CD8-positive, alpha-beta memory T cell (primary cell): ENCODE measurements around the gene APIP. TPM values are rescaled to one million over a fixed set of nuclear protein-coding genes. Genes with fewer than 3 reads are reported as not detected.

Experiments used
- CTCF ChIA-PET: fragments of 350-600 bp; sonication (Branson Sonifier 250); formaldehyde crosslinking; loops from one replicate; lab custom pipeline; 2021; ENCODE audit warnings: antibody characterized with exemption; lab: Charles Lee
- POLR2A ChIA-PET: fragments of 350-600 bp; sonication (Branson Sonifier 250); formaldehyde crosslinking; loops from one replicate; lab custom pipeline; 2021; ENCODE audit warnings: antibody characterized with exemption; lab: Charles Lee
- DNase-seq, 5 donors: peaks; one replicate each; pipeline versions ENCODE4 v3.0.0 to v3.0.0-alpha.2; 2020 to 2022; ENCODE audit warnings: mixed read lengths in 1 of 5
- H3K27ac ChIP-seq: one replicate; pipeline ENCODE4 v1.7.0; 2013; ENCODE audit warnings: low read depth, mild to moderate bottlenecking, low read length, moderate library complexity
- H3K27me3 ChIP-seq: 2 replicates; pipeline ENCODE4 v1.7.0; 2013; ENCODE audit warnings: low read length, mild to moderate bottlenecking; ENCODE audit not compliant: insufficient read depth, poor library complexity, severe bottlenecking
- H3K36me3 ChIP-seq: 2 replicates; pipeline ENCODE4 v1.7.0; 2013; ENCODE audit warnings: mild to moderate bottlenecking, low read length, moderate library complexity; ENCODE audit not compliant: insufficient read depth
- H3K4me1 ChIP-seq: 2 replicates; pipeline ENCODE4 v1.7.0; 2013; ENCODE audit warnings: mild to moderate bottlenecking, low read length, moderate library complexity; ENCODE audit not compliant: insufficient read depth
- H3K4me3 ChIP-seq: 2 replicates; pipeline ENCODE4 v1.7.0; 2013; ENCODE audit warnings: mild to moderate bottlenecking, low read length
- H3K9me3 ChIP-seq: 2 replicates; pipeline ENCODE4 v1.7.0; 2013; ENCODE audit warnings: mild to moderate bottlenecking, low read length
- H3K27ac Mint-ChIP-seq, 8 donors: one replicate each; pipeline ENCODE4 v1.8.0; 2020 to 2021; ENCODE audit warnings: mixed read lengths in 8 of 8, mild to moderate bottlenecking in 6 of 8, inconsistent platforms in 3 of 8, moderate library complexity in 3 of 8
- H3K27me3 Mint-ChIP-seq, 2 donors: one replicate each; pipeline ENCODE4 v1.8.0; 2020 to 2021; ENCODE audit warnings: mixed read lengths in 2 of 2, mild to moderate bottlenecking in 1 of 2, moderate library complexity in 1 of 2
- H3K36me3 Mint-ChIP-seq, 3 donors: one replicate each; pipeline ENCODE4 v1.8.0; 2020 to 2021; ENCODE audit warnings: mixed read lengths in 3 of 3, inconsistent platforms in 1 of 3, mild to moderate bottlenecking in 1 of 3
- H3K4me1 Mint-ChIP-seq, 3 donors: one replicate each; pipeline ENCODE4 v1.8.0; 2020 to 2021; ENCODE audit warnings: mixed read lengths in 3 of 3, inconsistent platforms in 1 of 3, mild to moderate bottlenecking in 1 of 3
- H3K4me3 Mint-ChIP-seq, 7 donors: one replicate each; pipeline ENCODE4 v1.8.0; 2020 to 2021; ENCODE audit warnings: mixed read lengths in 7 of 7, mild to moderate bottlenecking in 6 of 7, moderate library complexity in 4 of 7, inconsistent platforms in 2 of 7
- H3K9me3 Mint-ChIP-seq, 5 donors: one replicate each; pipeline ENCODE4 v1.8.0; 2020 to 2022; ENCODE audit warnings: mixed read lengths in 5 of 5, mild to moderate bottlenecking in 3 of 5, moderate library complexity in 2 of 5, inconsistent platforms in 1 of 5
- polyA plus RNA-seq: library from polyadenylated mRNA; unstranded; fragments of 300-500 nt; fragmentation: Illumina TruSeq; gene quantifications from one replicate; pipeline ENCODE4 v1.2.3, GENCODE V29; 2021
- total RNA-seq, 2 experiments: library from RNA; stranded (reverse); gene quantifications; one replicate each; pipeline ENCODE4 v1.2.3, GENCODE V29; 2021

Gene APIP
- total and polyA plus RNA-seq, 3 experiments from 2014 or later = 20.4 to 38.8 (median 36.4) TPM

DNA sequence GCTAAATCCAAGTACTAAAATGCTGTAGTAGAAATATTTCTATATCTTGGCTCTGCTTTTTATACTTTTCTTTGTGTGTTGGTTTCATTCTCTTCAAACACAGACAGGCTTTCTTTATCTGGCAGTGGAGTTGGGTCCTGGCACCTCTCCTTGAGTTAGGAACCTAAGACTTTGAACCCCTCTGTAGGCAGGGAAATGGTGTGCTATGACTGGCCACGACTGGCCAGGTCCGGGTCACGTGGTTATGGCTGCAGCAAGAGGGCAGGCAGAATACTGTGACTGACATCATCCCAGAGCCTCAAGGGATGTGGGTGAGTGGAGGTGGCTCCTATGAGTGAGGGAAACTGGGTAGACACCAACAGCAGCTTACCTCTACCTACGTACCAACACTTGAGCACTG is 42.0 kb downstream of the APIP start:
- Histone ChIP-seq H3K9me3 (no peaks in the 10 kb centered on the region), H3K4me3 (no peak overlapping the region), H3K27ac (no peak overlapping the region), H3K4me1 (no peaks in the 10 kb centered on the region), H3K27me3 (no peaks in the 10 kb centered on the region), H3K36me3 (no peaks in the 10 kb centered on the region)
- H3K9me3 Mint-ChIP-seq = no peaks in the 10 kb centered on the region
- peaks cover 0 to 2% of the 10 kb centered on the region in 2 donors for H3K27me3 Mint-ChIP-seq
- no peak overlapping the region for H3K27ac Mint-ChIP-seq
- H3K4me3 Mint-ChIP-seq = no peak overlapping the region
- CTCF ChIA-PET = no interaction called here
- DNase-seq = no peak
- H3K4me1 Mint-ChIP-seq = no peaks in the 10 kb centered on the region
- H3K36me3 Mint-ChIP-seq = peaks cover 4 to 8% (median 5%) of the 10 kb centered on the region in 3 donors
- POLR2A ChIA-PET = no interaction called here

DNA sequence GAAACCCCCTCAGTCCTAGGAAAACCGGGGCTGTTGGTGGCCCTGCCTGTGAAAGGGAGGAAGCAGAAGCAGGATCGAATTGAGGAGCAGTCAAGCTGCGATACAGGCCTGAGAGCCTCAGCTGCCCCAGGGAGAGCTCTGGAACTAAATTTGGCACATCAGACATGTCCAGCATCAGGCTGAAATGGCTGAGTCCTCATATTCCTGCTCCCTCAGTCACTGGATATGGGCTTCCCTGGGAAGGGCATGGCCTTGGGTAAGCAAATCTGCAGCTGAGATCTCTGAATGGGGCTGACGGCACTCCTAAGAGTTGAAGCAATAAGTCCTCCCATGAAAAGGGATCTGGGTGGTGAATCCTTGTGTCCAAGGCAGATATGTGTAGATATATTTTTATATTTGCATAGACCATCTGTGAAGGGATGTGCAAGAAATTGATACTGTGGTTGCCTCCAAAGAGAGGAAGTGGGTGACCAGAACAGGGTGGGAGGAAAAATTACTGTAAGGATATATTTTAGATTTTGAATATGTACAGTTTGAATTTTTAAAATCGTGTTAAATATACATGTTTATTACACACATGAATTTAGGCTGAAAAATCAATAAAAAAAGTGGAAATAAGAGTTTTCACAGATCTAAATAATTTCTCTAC is 45.5 kb downstream of the APIP start:
- DNase-seq = no peak
- H3K27me3 ChIP-seq = no peaks in the 10 kb centered on the region
- H3K4me3 Mint-ChIP-seq = no peak overlapping the region
- H3K9me3 Mint-ChIP-seq = no peaks in the 10 kb centered on the region
- POLR2A ChIA-PET = no interaction called here
- H3K9me3 ChIP-seq = no peaks in the 10 kb centered on the region
- peaks cover 0 to 2% of the 10 kb centered on the region in 2 donors for H3K27me3 Mint-ChIP-seq
- H3K36me3 Mint-ChIP-seq = peaks cover 0 to 11% (median under 1%) of the 10 kb centered on the region in 3 donors
- no peaks in the 10 kb centered on the region for H3K36me3 ChIP-seq
- no peak overlapping the region for H3K27ac ChIP-seq
- no peak overlapping the region for H3K4me3 ChIP-seq
- H3K27ac Mint-ChIP-seq = no peak overlapping the region
- no peaks in the 10 kb centered on the region for H3K4me1 Mint-ChIP-seq
- no peaks in the 10 kb centered on the region for H3K4me1 ChIP-seq
- CTCF ChIA-PET = no interaction called here

DNA sequence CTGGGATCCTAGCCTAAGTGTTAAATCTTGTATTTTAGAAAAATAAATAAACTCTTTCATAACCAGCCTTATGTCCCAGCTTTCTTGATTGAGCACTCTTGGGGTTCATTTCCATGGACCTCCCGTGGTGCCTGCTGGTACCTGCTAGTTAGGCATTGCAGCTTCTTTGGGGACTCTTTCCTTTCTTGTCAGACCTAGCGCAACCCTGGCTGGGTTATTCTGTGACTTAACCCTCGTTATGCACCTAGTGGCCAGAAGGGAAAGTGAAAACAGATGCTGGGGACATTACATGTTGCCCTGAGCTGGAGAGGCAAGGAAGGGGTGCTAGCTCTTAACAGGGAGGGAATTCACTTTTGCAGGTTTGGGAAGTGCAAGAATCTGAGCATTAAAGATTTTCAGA is 46.8 kb downstream of the APIP start:
- Mint-ChIP-seq H3K27me3 (peaks cover 0 to 2% of the 10 kb centered on the region in 2 donors), H3K27ac (no peak overlapping the region), H3K36me3 (peaks cover 0 to 4% (median 0%) of the 10 kb centered on the region in 3 donors), H3K4me3 (no peak overlapping the region), H3K9me3 (no peaks in the 10 kb centered on the region), H3K4me1 (no peaks in the 10 kb centered on the region)
- Histone ChIP-seq H3K4me3 (no peak overlapping the region), H3K27me3 (no peaks in the 10 kb centered on the region), H3K36me3 (no peaks in the 10 kb centered on the region), H3K9me3 (no peaks in the 10 kb centered on the region), H3K27ac (no peak overlapping the region), H3K4me1 (no peaks in the 10 kb centered on the region)
- DNase-seq = no peak
- CTCF ChIA-PET = no interaction called here
- POLR2A ChIA-PET = no interaction called here

DNA sequence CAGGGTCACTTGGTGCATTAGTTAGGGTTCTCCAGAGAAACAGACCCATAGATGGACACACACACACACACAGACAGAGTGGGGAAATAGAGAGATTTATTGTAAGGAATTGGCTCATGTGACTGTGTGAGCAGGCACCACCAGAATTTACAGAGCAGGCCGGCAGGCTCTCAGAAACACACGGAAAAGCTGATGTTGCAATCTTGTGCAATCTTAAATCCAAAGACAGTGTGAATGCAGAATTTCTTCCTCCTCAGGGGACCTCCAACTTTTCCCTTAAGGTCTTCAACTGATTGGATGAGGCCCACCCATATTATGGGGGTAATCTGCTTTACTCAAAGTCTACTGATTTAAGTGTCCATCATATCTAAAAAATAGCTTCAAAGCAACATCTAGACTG is 49.8 kb downstream of the APIP start:
- no peaks in the 10 kb centered on the region for H3K9me3 Mint-ChIP-seq
- H3K4me1 ChIP-seq = no peaks in the 10 kb centered on the region
- H3K9me3 ChIP-seq = no peaks in the 10 kb centered on the region
- H3K4me3 ChIP-seq = no peak overlapping the region
- H3K36me3 ChIP-seq = no peaks in the 10 kb centered on the region
- no peak overlapping the region for H3K27ac ChIP-seq
- ChIA-PET CTCF (no interaction called here), POLR2A (no interaction called here)
- peaks cover 0 to 4% (median 0%) of the 10 kb centered on the region in 3 donors for H3K36me3 Mint-ChIP-seq
- DNase-seq = no peak
- H3K27ac Mint-ChIP-seq = no peak overlapping the region
- no peaks in the 10 kb centered on the region for H3K27me3 ChIP-seq
- no peaks in the 10 kb centered on the region for H3K4me1 Mint-ChIP-seq
- H3K27me3 Mint-ChIP-seq = peaks cover 0 to 2% of the 10 kb centered on the region in 2 donors
- no peak overlapping the region for H3K4me3 Mint-ChIP-seq

DNA sequence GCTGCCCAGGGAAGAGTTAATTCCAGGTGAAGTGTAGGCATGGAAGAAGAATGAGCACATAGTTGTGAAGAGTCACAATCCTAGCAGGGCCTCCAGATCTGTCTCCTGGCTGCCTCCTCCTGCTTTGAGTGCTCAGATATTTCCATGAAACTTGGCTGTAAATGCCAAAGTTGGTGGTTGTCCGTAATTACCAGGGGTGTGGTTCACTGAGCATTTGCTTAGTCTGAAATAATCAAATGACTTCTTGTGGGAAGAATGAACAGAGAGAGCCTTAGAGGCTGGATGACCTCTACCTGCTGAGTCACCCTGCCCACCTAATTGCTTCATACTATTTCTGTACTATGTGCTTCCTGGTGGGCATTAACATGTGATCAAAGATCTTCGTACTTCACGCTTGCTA is 50.9 kb downstream of the APIP start:
- Mint-ChIP-seq H3K27ac (no peak overlapping the region), H3K27me3 (peaks cover 0 to 1% of the 10 kb centered on the region in 2 donors), H3K4me1 (no peaks in the 10 kb centered on the region), H3K4me3 (no peak overlapping the region), H3K9me3 (no peaks in the 10 kb centered on the region), H3K36me3 (peaks cover 0 to 4% (median 0%) of the 10 kb centered on the region in 3 donors)
- DNase-seq = no peak
- Histone ChIP-seq H3K27ac (no peak overlapping the region), H3K4me3 (no peak overlapping the region), H3K4me1 (no peaks in the 10 kb centered on the region), H3K27me3 (no peaks in the 10 kb centered on the region), H3K36me3 (no peaks in the 10 kb centered on the region), H3K9me3 (no peaks in the 10 kb centered on the region)
- ChIA-PET CTCF (no interaction called here), POLR2A (no interaction called here)

DNA sequence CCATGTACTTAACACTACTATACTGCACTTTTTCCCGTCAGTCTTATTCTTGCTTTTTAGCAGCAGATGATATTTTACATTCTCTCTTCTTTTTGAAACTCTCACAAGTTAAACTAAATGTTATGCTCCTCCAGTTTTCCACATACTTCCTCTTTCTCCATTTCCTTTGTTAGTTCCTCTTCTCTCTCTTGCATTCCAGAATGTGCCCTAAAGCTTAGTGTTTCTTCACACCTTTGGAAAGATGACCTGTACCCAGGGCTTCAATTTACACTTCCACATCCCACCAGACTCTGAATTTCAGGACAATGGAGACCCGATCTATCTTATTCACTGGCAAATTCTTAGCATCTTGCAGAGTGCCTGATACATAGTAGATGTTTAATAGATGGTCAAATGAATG is 51.8 kb downstream of the APIP start:
- peaks cover 0 to 4% (median 0%) of the 10 kb centered on the region in 3 donors for H3K36me3 Mint-ChIP-seq
- H3K4me3 Mint-ChIP-seq = no peak overlapping the region
- H3K27ac Mint-ChIP-seq = no peak overlapping the region
- no peaks in the 10 kb centered on the region for H3K27me3 Mint-ChIP-seq
- Histone ChIP-seq H3K4me3 (no peak overlapping the region), H3K27me3 (no peaks in the 10 kb centered on the region), H3K27ac (no peak overlapping the region), H3K9me3 (no peaks in the 10 kb centered on the region), H3K4me1 (no peaks in the 10 kb centered on the region), H3K36me3 (no peaks in the 10 kb centered on the region)
- CTCF ChIA-PET = no interaction called here
- H3K4me1 Mint-ChIP-seq = no peaks in the 10 kb centered on the region
- no peaks in the 10 kb centered on the region for H3K9me3 Mint-ChIP-seq
- DNase-seq = no peak
- POLR2A ChIA-PET = no interaction called here

DNA sequence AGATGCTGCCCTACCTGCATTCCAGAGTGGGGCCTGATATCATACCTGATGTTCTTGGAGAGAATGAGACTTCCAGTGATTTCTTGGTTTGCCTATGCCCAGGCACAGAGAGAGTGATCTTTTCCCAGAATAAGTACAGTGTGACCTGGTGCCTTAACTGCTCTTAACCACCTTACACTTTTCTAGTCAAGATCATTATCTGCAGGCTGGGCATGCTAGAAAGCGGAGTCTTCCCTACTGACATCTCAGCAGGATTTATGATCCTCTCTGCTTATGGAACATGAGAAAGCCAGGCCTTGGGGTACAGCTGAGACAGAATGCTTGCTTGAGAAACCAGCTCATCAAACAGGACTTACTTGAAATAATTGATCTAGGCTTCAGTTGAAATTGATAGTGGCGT is 53.1 kb downstream of the APIP start:
- no peak overlapping the region for H3K4me3 Mint-ChIP-seq
- Histone ChIP-seq H3K9me3 (no peaks in the 10 kb centered on the region), H3K36me3 (no peaks in the 10 kb centered on the region), H3K27ac (no peak overlapping the region), H3K4me3 (no peak overlapping the region), H3K27me3 (no peaks in the 10 kb centered on the region), H3K4me1 (no peaks in the 10 kb centered on the region)
- DNase-seq = no peak
- H3K4me1 Mint-ChIP-seq = no peaks in the 10 kb centered on the region
- H3K27me3 Mint-ChIP-seq = peaks cover 0 to 2% of the 10 kb centered on the region in 2 donors
- no peaks in the 10 kb centered on the region for H3K9me3 Mint-ChIP-seq
- no peak overlapping the region for H3K27ac Mint-ChIP-seq
- H3K36me3 Mint-ChIP-seq = peaks cover 0 to 4% (median 0%) of the 10 kb centered on the region in 3 donors
- CTCF ChIA-PET = no interaction called here
- POLR2A ChIA-PET = no interaction called here

DNA sequence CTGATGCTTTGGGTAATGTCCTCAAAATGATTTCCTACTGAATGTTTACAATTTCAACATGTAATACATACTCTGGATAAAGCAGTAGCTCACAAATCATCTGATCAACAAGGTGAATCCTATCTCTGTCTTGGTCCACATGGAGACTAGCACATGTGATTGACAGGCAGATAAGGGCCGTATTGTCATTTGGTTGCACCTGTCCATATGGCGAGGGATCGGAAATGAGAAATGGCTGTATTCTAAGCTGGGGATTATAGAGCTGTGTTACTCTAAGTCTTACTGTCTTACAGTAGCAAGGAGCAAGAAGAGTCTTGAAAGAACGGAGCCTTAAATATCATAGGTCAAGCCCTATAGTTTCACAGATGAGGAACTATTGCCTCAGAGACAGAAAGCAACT is 55.7 kb downstream of the APIP start:
- Mint-ChIP-seq H3K4me1 (no peaks in the 10 kb centered on the region), H3K27ac (no peak overlapping the region), H3K27me3 (peaks cover 0 to 2% of the 10 kb centered on the region in 2 donors), H3K4me3 (no peak overlapping the region), H3K36me3 (no peaks in the 10 kb centered on the region), H3K9me3 (no peaks in the 10 kb centered on the region)
- no peaks in the 10 kb centered on the region for H3K4me1 ChIP-seq
- H3K27me3 ChIP-seq = no peaks in the 10 kb centered on the region
- no peaks in the 10 kb centered on the region for H3K9me3 ChIP-seq
- no peak for DNase-seq
- POLR2A ChIA-PET = no interaction called here
- H3K36me3 ChIP-seq = no peaks in the 10 kb centered on the region
- CTCF ChIA-PET = no interaction called here
- no peak overlapping the region for H3K27ac ChIP-seq
- no peak overlapping the region for H3K4me3 ChIP-seq
